ENCODE data around the gene PRKG1. TPM values are rescaled to one million over a fixed set of nuclear protein-coding genes. Genes with fewer than 3 reads are reported as not detected.

The PRKG1 gene
- total RNA-seq, 2 donors from 2014 or later, result 17.8 to 31.1 TPM

DNA sequence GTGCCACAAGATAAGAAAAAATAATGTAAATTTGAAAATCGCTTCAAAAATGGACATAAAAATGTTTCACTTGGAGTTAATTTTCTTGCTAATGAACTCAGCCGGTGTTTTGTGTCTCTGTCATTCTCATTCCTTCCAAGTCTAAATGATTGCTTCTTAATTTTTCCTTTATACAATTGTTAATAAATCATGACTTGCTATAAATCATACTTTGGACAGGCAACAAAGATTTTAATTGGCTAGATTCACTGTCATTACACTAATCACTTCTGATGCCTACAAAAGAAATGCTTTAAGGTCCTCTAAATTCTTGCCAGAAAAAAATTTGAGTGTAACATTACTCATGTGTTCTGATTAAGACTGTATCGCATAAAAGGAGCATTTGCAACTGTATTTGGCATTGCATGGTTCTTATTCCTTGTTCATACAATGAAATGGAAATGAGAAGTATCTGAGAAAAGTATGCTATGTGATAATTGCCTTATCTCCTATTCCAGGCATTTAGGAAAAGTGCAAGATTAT is 1000.3 kb downstream of the PRKG1 start:
- DNase-seq (ENCODE audit: low spot score), result no peak
- no peaks in the 10 kb centered on the region for H3K4me1 ChIP-seq
- no peaks in the 10 kb centered on the region for H3K36me3 ChIP-seq
- H3K9me3 ChIP-seq, result no peaks in the 10 kb centered on the region
- TF ChIP-seq, protein P1, sequence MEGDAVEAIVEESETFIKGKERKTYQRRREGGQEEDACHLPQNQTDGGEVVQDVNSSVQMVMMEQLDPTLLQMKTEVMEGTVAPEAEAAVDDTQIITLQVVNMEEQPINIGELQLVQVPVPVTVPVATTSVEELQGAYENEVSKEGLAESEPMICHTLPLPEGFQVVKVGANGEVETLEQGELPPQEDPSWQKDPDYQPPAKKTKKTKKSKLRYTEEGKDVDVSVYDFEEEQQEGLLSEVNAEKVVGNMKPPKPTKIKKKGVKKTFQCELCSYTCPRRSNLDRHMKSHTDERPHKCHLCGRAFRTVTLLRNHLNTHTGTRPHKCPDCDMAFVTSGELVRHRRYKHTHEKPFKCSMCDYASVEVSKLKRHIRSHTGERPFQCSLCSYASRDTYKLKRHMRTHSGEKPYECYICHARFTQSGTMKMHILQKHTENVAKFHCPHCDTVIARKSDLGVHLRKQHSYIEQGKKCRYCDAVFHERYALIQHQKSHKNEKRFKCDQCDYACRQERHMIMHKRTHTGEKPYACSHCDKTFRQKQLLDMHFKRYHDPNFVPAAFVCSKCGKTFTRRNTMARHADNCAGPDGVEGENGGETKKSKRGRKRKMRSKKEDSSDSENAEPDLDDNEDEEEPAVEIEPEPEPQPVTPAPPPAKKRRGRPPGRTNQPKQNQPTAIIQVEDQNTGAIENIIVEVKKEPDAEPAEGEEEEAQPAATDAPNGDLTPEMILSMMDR (IDR thresholded peaks at IDR 0.05), result no peak
- H3K27me3 ChIP-seq, result no peaks in the 10 kb centered on the region
- H3K4me3 ChIP-seq, result no peak overlapping the region
- H3K27ac ChIP-seq, result no peak overlapping the region

DNA sequence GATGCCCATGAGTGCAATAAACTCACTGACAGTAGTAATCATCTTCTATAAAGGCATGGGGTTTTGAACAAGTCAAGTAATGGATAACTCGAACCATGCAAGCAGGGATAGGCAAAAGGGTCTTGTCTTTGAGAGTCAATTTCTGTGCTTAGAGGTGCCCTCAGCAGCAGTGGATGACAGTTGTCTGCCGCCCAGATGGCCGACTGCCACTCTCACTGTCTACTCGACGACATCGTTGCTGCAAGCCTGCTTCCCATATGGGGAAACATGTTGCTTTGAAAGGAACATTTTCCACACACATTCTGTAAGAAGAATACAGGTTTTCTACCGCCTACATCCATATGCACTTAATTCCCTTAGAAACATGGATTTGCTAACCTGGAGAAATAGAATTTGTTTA is 1003.5 kb downstream of the PRKG1 start:
- H3K27me3 ChIP-seq, result no peaks in the 10 kb centered on the region
- H3K27ac ChIP-seq, result no peak overlapping the region
- no peaks in the 10 kb centered on the region for H3K9me3 ChIP-seq
- H3K4me3 ChIP-seq, result no peak overlapping the region
- TF ChIP-seq, protein P1 (IDR thresholded peaks at IDR 0.05), result no peak
- no peaks in the 10 kb centered on the region for H3K36me3 ChIP-seq
- no peaks in the 10 kb centered on the region for H3K4me1 ChIP-seq
- DNase-seq (ENCODE audit: low spot score), result no peak

DNA sequence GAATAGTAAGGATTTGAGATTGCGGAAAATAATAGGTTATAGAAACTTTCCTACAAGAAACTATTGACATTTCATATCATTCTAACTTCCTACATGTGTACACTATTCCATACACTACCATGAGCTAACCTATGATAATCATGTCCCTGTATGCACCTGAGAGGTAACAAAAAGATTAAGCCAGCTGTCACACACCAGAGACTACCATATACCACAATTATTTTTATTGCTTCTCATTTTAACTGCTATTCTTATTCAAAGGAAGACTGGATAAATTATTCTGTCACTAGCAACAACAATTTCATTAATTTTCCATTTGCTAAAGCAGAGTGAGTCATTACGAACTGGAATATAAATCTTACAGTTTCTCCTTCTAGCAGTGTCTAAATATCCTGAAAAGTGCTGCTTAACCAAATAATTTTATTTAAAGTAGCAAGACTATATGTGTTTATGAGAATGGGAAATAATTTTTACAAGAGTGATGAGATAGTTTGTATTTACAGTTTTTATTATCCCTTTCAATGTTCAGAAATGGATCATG is 1004.2 kb downstream of the PRKG1 start:
- Histone ChIP-seq H3K27ac (no peak overlapping the region), H3K4me1 (no peaks in the 10 kb centered on the region), H3K27me3 (no peaks in the 10 kb centered on the region), H3K36me3 (no peaks in the 10 kb centered on the region), H3K4me3 (no peak overlapping the region), H3K9me3 (no peaks in the 10 kb centered on the region)
- TF ChIP-seq, protein P1 (IDR thresholded peaks at IDR 0.05), result no peak
- no peak for DNase-seq (ENCODE audit: low spot score)

DNA sequence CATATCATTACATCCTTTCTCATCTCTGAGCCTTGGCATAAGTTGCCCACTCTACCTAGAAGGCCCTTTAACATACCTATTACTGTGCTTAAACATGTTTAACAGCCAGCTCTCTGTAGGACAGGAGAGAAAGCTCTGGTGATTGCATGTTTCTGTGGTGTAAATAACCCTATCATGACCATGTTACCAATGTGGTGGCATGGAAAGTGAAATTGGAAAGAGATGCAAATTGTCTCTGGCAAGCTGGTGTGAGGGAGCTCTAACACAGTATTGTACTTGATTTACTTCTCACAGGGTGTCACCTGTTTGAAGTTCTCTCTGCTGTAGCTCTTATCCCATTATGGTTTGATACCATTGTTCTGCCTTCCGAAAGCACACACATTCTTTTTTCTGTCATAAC is 1008.0 kb downstream of the PRKG1 start:
- H3K27me3 ChIP-seq, result no peaks in the 10 kb centered on the region
- H3K9me3 ChIP-seq, result no peaks in the 10 kb centered on the region
- no peaks in the 10 kb centered on the region for H3K36me3 ChIP-seq
- H3K4me1 ChIP-seq, result no peaks in the 10 kb centered on the region
- TF ChIP-seq, protein P1 (IDR thresholded peaks at IDR 0.05), result no peak
- no peak for DNase-seq (ENCODE audit: low spot score)
- H3K4me3 ChIP-seq, result no peak overlapping the region
- H3K27ac ChIP-seq, result no peak overlapping the region

DNA sequence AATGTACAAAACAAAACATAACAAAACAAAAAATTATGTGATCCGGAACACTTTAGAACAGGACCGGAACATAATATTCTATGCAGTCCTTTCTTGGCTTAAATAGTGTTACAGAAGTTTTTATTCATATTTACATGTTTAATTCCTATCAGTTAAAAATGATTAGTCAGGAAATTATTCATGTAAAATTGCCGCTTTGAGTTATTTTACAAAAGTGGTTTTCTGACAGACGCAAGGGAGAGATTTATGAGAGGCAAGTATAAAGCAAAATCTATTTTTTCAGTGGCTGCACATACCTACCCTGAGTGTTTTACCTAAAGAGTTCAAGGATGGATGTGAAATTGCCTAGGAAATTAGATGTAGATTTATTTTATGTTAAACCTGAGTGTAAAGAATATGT is 1009.1 kb downstream of the PRKG1 start:
- Histone ChIP-seq H3K27me3 (no peaks in the 10 kb centered on the region), H3K27ac (no peak overlapping the region), H3K4me3 (no peak overlapping the region), H3K4me1 (no peaks in the 10 kb centered on the region), H3K36me3 (no peaks in the 10 kb centered on the region), H3K9me3 (no peaks in the 10 kb centered on the region)
- no peak for DNase-seq (ENCODE audit: low spot score)
- TF ChIP-seq, protein P1 (IDR thresholded peaks at IDR 0.05), result no peak

DNA sequence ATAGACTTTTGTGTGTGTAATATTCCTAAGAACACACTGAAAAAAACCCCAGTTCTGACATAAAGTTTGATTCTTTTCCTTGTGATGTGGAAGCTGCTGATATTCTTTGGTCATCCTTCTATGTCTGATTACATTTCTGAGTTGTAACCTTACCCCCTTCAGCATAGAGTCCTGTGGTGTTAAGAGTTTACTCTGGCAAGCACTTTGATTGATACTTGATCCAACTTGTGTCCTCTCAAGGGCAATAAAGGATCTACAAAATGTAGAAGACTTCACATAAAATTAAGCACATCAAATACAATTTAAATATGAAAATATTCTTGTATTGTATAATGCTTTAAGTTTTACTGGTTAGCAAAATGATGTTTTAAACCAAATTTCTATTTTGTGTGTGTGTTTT is 1018.1 kb downstream of the PRKG1 start:
- Histone ChIP-seq H3K36me3 (no peaks in the 10 kb centered on the region), H3K4me3 (no peak overlapping the region), H3K27ac (no peak overlapping the region), H3K4me1 (no peaks in the 10 kb centered on the region), H3K27me3 (no peaks in the 10 kb centered on the region), H3K9me3 (no peaks in the 10 kb centered on the region)
- TF ChIP-seq, protein P1 (IDR thresholded peaks at IDR 0.05), result no peak
- no peak for DNase-seq (ENCODE audit: low spot score)

Data from right atrium auricular region (tissue), 2 donors.